H9 (cell line): ENCODE measurements around the gene DLD. TPM values are rescaled to one million over a fixed set of nuclear protein-coding genes. Genes with fewer than 3 reads are reported as not detected.

Experiments used
- DNase-seq: peaks from one replicate; pipeline ENCODE4 v3.0.0-alpha.2; 2017
- H2AFZ ChIP-seq: one replicate; pipeline ENCODE4 v1.6.1; 2013; ENCODE audit warnings: mild to moderate bottlenecking, low read length, control low read depth, moderate library complexity
- H2AK5ac ChIP-seq: 2 replicates; pipeline ENCODE4 v1.6.1; 2013; ENCODE audit warnings: low read length, control low read depth, mixed read lengths; ENCODE audit not compliant: insufficient read length
- H2BK120ac ChIP-seq: one replicate; pipeline ENCODE4 v1.6.1; 2013; ENCODE audit warnings: low read depth, mild to moderate bottlenecking, low read length, control low read depth, inconsistent platforms; ENCODE audit not compliant: poor library complexity, severe bottlenecking
- H2BK12ac ChIP-seq: 2 replicates; pipeline ENCODE4 v1.6.1; 2013; ENCODE audit warnings: low read length, control low read depth, mixed read lengths, low read depth; ENCODE audit not compliant: insufficient read length
- H2BK15ac ChIP-seq: 2 replicates; pipeline ENCODE4 v1.6.1; 2013; ENCODE audit warnings: low read depth, low read length, control low read depth
- H2BK20ac ChIP-seq: one replicate; pipeline ENCODE4 v1.6.1; 2013; ENCODE audit warnings: low read depth, mild to moderate bottlenecking, low read length, control low read depth, inconsistent platforms; ENCODE audit not compliant: poor library complexity, severe bottlenecking
- H2BK5ac ChIP-seq: 2 replicates; pipeline ENCODE4 v1.6.1; 2013; ENCODE audit warnings: low read length, control low read depth, mixed read lengths; ENCODE audit not compliant: insufficient read length
- H3K14ac ChIP-seq: 2 replicates; pipeline ENCODE4 v1.6.1; 2013; ENCODE audit warnings: low read length, control low read depth; ENCODE audit not compliant: insufficient read depth
- H3K18ac ChIP-seq: 2 replicates; pipeline ENCODE4 v1.6.1; 2013; ENCODE audit warnings: low read depth, mild to moderate bottlenecking, mixed read lengths, low read length, control low read depth; ENCODE audit not compliant: insufficient read length
- H3K23ac ChIP-seq: 2 replicates; pipeline ENCODE4 v1.6.1; 2013; ENCODE audit warnings: low read length, control low read depth, mixed read lengths, low read depth; ENCODE audit not compliant: insufficient read length
- H3K23me2 ChIP-seq: 2 replicates; pipeline ENCODE4 v1.6.1; 2013; ENCODE audit warnings: low read depth, mild to moderate bottlenecking, mixed read lengths, low read length, control low read depth; ENCODE audit not compliant: insufficient read length, poor library complexity, severe bottlenecking
- H3K27ac ChIP-seq: 2 replicates; pipeline ENCODE4 v1.5.1; 2013; ENCODE audit warnings: low read length, control low read depth, mixed read lengths, low read depth; ENCODE audit not compliant: insufficient read length
- H3K27me3 ChIP-seq: 2 replicates; pipeline ENCODE4 v1.6.1; 2013; ENCODE audit warnings: low read length, control low read depth, inconsistent platforms; ENCODE audit not compliant: insufficient read depth
- H3K4ac ChIP-seq: 2 replicates; pipeline ENCODE4 v1.6.1; 2013; ENCODE audit warnings: low read depth, mild to moderate bottlenecking, control low read depth, inconsistent platforms, low read length, moderate library complexity
- H3K4me1 ChIP-seq: 2 replicates; pipeline ENCODE4 v1.6.1; 2013; ENCODE audit warnings: low read length, control low read depth, inconsistent platforms; ENCODE audit not compliant: insufficient read depth
- H3K4me2 ChIP-seq: 2 replicates; pipeline ENCODE4 v1.6.1; 2013; ENCODE audit warnings: low read length, control low read depth, mixed read lengths; ENCODE audit not compliant: insufficient read length, insufficient read depth
- H3K56ac ChIP-seq: 2 replicates; pipeline ENCODE4 v1.6.1; 2013; ENCODE audit warnings: low read depth, mild to moderate bottlenecking, mixed read lengths, low read length, control low read depth; ENCODE audit not compliant: insufficient read length
- H3K79me1 ChIP-seq: 2 replicates; pipeline ENCODE4 v1.6.1; 2013; ENCODE audit warnings: low read depth, mild to moderate bottlenecking, moderate library complexity, low read length, control low read depth, inconsistent platforms; ENCODE audit not compliant: insufficient read depth, poor library complexity, severe bottlenecking
- H3K79me2 ChIP-seq: 2 replicates; pipeline ENCODE4 v1.6.1; 2013; ENCODE audit warnings: low read length, control low read depth, inconsistent platforms; ENCODE audit not compliant: insufficient read depth
- H3K9ac ChIP-seq: 2 replicates; pipeline ENCODE4 v1.6.1; 2013; ENCODE audit warnings: low read length, control low read depth, mixed read lengths; ENCODE audit not compliant: insufficient read length; ENCODE audit errors: extremely low read depth
- H3K9me3 ChIP-seq: one replicate; pipeline ENCODE4 v1.6.1; 2013; ENCODE audit warnings: low read depth, low read length, inconsistent platforms; ENCODE audit not compliant: control insufficient read depth
- H3T11ph ChIP-seq: one replicate; pipeline ENCODE4 v1.6.1; 2013; ENCODE audit warnings: mild to moderate bottlenecking, low read length, control low read depth, inconsistent platforms
- H4K20me1 ChIP-seq: one replicate; pipeline ENCODE4 v1.6.1; 2013; ENCODE audit not compliant: control insufficient read depth, insufficient read length, insufficient read depth
- H4K5ac ChIP-seq: 2 replicates; pipeline ENCODE4 v1.6.1; 2013; ENCODE audit warnings: low read depth, mild to moderate bottlenecking, mixed read lengths, low read length, control low read depth; ENCODE audit not compliant: insufficient read length
- H4K8ac ChIP-seq: replicated peaks from 2 replicates; pipeline ENCODE4 v1.6.1; 2013; ENCODE audit warnings: low read length, control low read depth, mixed read lengths, low read depth; ENCODE audit not compliant: insufficient read length
- H4K91ac ChIP-seq: 2 replicates; pipeline ENCODE4 v1.6.1; 2013; ENCODE audit warnings: low read depth, mild to moderate bottlenecking, moderate library complexity, mixed read lengths, low read length, control low read depth; ENCODE audit not compliant: insufficient read length
- H3K27ac Mint-ChIP-seq, 3 experiments: 2 replicates in 2 of 3; 3 replicates in 1 of 3; pipeline ENCODE4 v1.8.0; 2020 to 2021; ENCODE audit warnings: mixed read lengths in 3 of 3, mild to moderate bottlenecking in 1 of 3, moderate library complexity in 1 of 3
- H3K27me3 Mint-ChIP-seq: 2 replicates; pipeline ENCODE4 v1.8.0; 2021; ENCODE audit warnings: low read depth, mild to moderate bottlenecking, moderate library complexity, mixed read lengths
- H3K36me3 Mint-ChIP-seq, 3 experiments: 2 replicates in 2 of 3; 3 replicates in 1 of 3; pipeline ENCODE4 v1.8.0; 2020 to 2021; ENCODE audit warnings: low read depth in 3 of 3, mixed read lengths in 3 of 3; ENCODE audit not compliant: insufficient read depth in 1 of 3
- H3K4me1 Mint-ChIP-seq, 2 experiments: 2 replicates each; pipeline ENCODE4 v1.8.0; 2020; ENCODE audit warnings: mixed read lengths in 2 of 2
- H3K4me3 Mint-ChIP-seq, 2 experiments: 2 replicates in 1 of 2; 3 replicates in 1 of 2; pipeline ENCODE4 v1.8.0; 2020 to 2021; ENCODE audit warnings: mild to moderate bottlenecking in 2 of 2, mixed read lengths in 2 of 2, moderate library complexity in 1 of 2
- H3K9me3 Mint-ChIP-seq, 2 experiments: 2 replicates in 1 of 2; 3 replicates in 1 of 2; pipeline ENCODE4 v1.8.0; 2020; ENCODE audit warnings: mild to moderate bottlenecking in 2 of 2, mixed read lengths in 2 of 2, moderate library complexity in 1 of 2
- WGBS: extraction: QIAGEN DNeasy Blood & Tissue Kit; methylation state at CpG from one replicate; pipeline ENCODE4 v1.1.7; 2013; ENCODE audit warnings: missing lambda C conversion rate, low lambda C conversion rate, mixed read lengths; ENCODE audit not compliant: insufficient read length; ENCODE audit errors: extremely low coverage; 5-methylcytosine and 5-hydroxymethylcytosine counted together
- total RNA-seq: library from RNA; stranded (reverse); gene quantifications from 2 replicates; pipeline ENCODE4 v1.2.1, GENCODE V29; 2021
- TF ChIP-seq, protein P1 (sequence below): fragments of 200-600 bp; sonication (generic); conservative IDR thresholded peaks from 3 replicates; pipeline ENCODE4 v1.8.0; 2021; ENCODE audit warnings: antibody characterized with exemption, mild to moderate bottlenecking

DLD gene
- total RNA-seq, 1 experiment from 2014 or later, result 93.7 TPM

DNA sequence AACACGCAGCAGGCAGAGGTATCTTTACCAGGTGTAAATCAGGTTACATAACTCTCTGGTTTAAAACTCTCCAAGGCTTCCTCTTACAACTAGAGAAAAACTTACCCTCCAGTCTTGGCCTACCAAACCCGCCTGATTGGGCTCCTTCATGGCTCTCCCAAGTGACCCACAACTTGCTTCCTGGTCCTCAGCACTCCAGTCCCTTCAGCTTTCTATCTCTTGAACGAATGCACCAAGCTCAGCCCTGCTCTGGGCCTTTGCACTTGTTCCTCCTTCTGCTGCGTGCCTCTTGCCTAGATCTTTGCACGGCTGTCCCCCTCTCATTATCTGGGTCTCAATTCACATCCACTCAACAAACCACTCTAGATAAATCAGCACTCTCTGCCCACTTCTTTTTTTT, 32.7 kb upstream of the DLD start:
- H3K14ac ChIP-seq, result no peak overlapping the region
- H2BK120ac ChIP-seq, result no peak overlapping the region
- H4K91ac ChIP-seq, result no peak overlapping the region
- Mint-ChIP-seq H3K9me3 (no peaks in the 10 kb centered on the region), H3K4me1 (no peaks in the 10 kb centered on the region), H3K27ac (no peak overlapping the region; a peak in 2 of 7 replicates), H3K27me3 (peaks cover 2% of the 10 kb centered on the region), H3K4me3 (no peak overlapping the region), H3K36me3 (no peaks in the 10 kb centered on the region)
- H3K79me1 ChIP-seq, result no peaks in the 10 kb centered on the region
- no CpG with 5 or more reads among the region's 5 CpGs for WGBS
- no peak overlapping the region for H3K56ac ChIP-seq
- DNase-seq, result no peak
- H3K23me2 ChIP-seq, result no peaks in the 10 kb centered on the region
- H3T11ph ChIP-seq, result no peak overlapping the region
- H2AFZ ChIP-seq, result no peak overlapping the region
- no peak overlapping the region for H3K4ac ChIP-seq
- H4K20me1 ChIP-seq, result no peaks in the 10 kb centered on the region
- no peak overlapping the region for H3K9ac ChIP-seq
- no peak overlapping the region for H2BK15ac ChIP-seq
- no peak overlapping the region for H2BK20ac ChIP-seq
- no peaks in the 10 kb centered on the region; the same call in 1 of the 2 replicates for H3K27me3 ChIP-seq
- H3K4me1 ChIP-seq, result no peaks in the 10 kb centered on the region
- no peaks in the 10 kb centered on the region for H3K9me3 ChIP-seq
- H2AK5ac ChIP-seq, result no peak overlapping the region
- no peaks in the 10 kb centered on the region for H3K79me2 ChIP-seq
- H2BK5ac ChIP-seq, result no peak overlapping the region
- no peak overlapping the region for H3K18ac ChIP-seq
- TF ChIP-seq, protein P1, sequence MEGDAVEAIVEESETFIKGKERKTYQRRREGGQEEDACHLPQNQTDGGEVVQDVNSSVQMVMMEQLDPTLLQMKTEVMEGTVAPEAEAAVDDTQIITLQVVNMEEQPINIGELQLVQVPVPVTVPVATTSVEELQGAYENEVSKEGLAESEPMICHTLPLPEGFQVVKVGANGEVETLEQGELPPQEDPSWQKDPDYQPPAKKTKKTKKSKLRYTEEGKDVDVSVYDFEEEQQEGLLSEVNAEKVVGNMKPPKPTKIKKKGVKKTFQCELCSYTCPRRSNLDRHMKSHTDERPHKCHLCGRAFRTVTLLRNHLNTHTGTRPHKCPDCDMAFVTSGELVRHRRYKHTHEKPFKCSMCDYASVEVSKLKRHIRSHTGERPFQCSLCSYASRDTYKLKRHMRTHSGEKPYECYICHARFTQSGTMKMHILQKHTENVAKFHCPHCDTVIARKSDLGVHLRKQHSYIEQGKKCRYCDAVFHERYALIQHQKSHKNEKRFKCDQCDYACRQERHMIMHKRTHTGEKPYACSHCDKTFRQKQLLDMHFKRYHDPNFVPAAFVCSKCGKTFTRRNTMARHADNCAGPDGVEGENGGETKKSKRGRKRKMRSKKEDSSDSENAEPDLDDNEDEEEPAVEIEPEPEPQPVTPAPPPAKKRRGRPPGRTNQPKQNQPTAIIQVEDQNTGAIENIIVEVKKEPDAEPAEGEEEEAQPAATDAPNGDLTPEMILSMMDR, result no peak
- H3K23ac ChIP-seq, result no peak overlapping the region
- H4K8ac ChIP-seq, result no peak overlapping the region
- H2BK12ac ChIP-seq, result no peak overlapping the region
- no peak overlapping the region for H3K4me2 ChIP-seq
- no peak overlapping the region for H3K27ac ChIP-seq
- H4K5ac ChIP-seq, result no peak overlapping the region
